ENCODE measurements around the gene SLC30A10. TPM values are rescaled to one million over a fixed set of nuclear protein-coding genes. Genes with fewer than 3 reads are reported as not detected.
"Not testable (repeated sequence)": the region's sequence is repeated elsewhere in the genome, so short reads cannot be mapped to it uniquely, and the experiment has no call there.

Gene SLC30A10
- total and polyA plus RNA-seq, 10 of the 15 experiments (the other 5 are each of a cell fraction or from before 2014, with no cell fraction given): not detected

GRCh38 chr1:219888667-219889066 lies 39.7 kb downstream of the SLC30A10 start:
- WGBS (ENCODE audit: insufficient coverage, insufficient replicate concordance, low lambda C conversion rate, missing lambda C conversion rate): 10% methylated on average over 4 of the region's 4 CpGs
- RAD21 ChIA-PET (ENCODE audit: unreplicated experiment); H3K4me3 ChIP-seq; POLR2A ChIA-PET; H3K79me2 ChIP-seq (ENCODE audit: control insufficient read depth, insufficient read depth, low read length); intact Hi-C loops (cut with micrococcal nuclease; ENCODE audit: unreplicated experiment); FAIRE-seq; in situ Hi-C loops (cut with MboI); H3K27ac ChIP-seq (ENCODE audit: control insufficient read depth, insufficient read depth); H4K20me1 ChIP-seq (ENCODE audit: control insufficient read depth, insufficient read depth); H2AFZ ChIP-seq (ENCODE audit: control insufficient read depth, low read depth, low read length); H3K9ac ChIP-seq (ENCODE audit: control insufficient read depth, insufficient read depth, low read length); H3K27me3 ChIP-seq (replicated peaks in 1 of 2; ENCODE audit: control insufficient read depth in 2 of 2, insufficient read depth in 2 of 2, low read length in 1 of 2); SMC1A ChIA-PET (ENCODE audit: uncharacterized antibody, unreplicated experiment); H3K36me3 ChIP-seq (ENCODE audit: control insufficient read depth in 2 of 2, insufficient read depth in 2 of 2, low read length in 1 of 2); H3K4me2 ChIP-seq (ENCODE audit: control insufficient read depth, insufficient read depth); CTCF ChIA-PET; BruUV-seq (replicated peaks); ATAC-seq; H3K9me3 ChIP-seq (replicated peaks; ENCODE audit: control insufficient read depth, insufficient read depth, low read length); H3K4me1 ChIP-seq (ENCODE audit: control insufficient read depth, insufficient read depth, low read length); DNase-seq (ENCODE audit: low read depth, low spot score): not testable (repeated sequence)

GRCh38 chr1:219885680-219886079 lies 42.7 kb downstream of the SLC30A10 start:
- DNase-seq (ENCODE audit: low read depth, low spot score): no peak
- H2AFZ ChIP-seq (ENCODE audit: control insufficient read depth, low read depth, low read length): no peak overlapping the region
- no peak overlapping the region for H3K4me3 ChIP-seq
- intact Hi-C loops (cut with micrococcal nuclease; ENCODE audit: unreplicated experiment) (no loop called here), in situ Hi-C loops (cut with MboI) (no loop called here)
- ChIA-PET CTCF (no interaction called here), SMC1A (ENCODE audit: uncharacterized antibody, unreplicated experiment) (no interaction called here), POLR2A (no interaction called here), RAD21 (ENCODE audit: unreplicated experiment) (no interaction called here)
- H4K20me1 ChIP-seq (ENCODE audit: control insufficient read depth, insufficient read depth): no peaks in the 10 kb centered on the region
- no peaks in the 10 kb centered on the region for H3K9me3 ChIP-seq (replicated peaks; ENCODE audit: control insufficient read depth, insufficient read depth, low read length)
- no peaks in the 10 kb centered on the region for H3K79me2 ChIP-seq (ENCODE audit: control insufficient read depth, insufficient read depth, low read length)
- H3K4me1 ChIP-seq (ENCODE audit: control insufficient read depth, insufficient read depth, low read length): no peaks in the 10 kb centered on the region
- WGBS (ENCODE audit: insufficient coverage, insufficient replicate concordance, low lambda C conversion rate, missing lambda C conversion rate): 49% methylated on average over 2 of the region's 2 CpGs
- ATAC-seq: no peak
- no peak for TF ChIP-seq MYB (IDR thresholded peaks at IDR 0.05; ENCODE audit: borderline replicate concordance, low read depth, low read length)
- no peak for TF ChIP-seq CUX1 (IDR thresholded peaks at IDR 0.05; ENCODE audit: insufficient replicate concordance, low read depth, low read length)
- TF ChIP-seq NFIC (IDR thresholded peaks at IDR 0.05; ENCODE audit: low read depth, low read length): no peak
- TF ChIP-seq ASH2L (IDR thresholded peaks at IDR 0.05; ENCODE audit: borderline replicate concordance, low read depth): no peak
- no peak for TF ChIP-seq NKRF (conservative IDR thresholded peaks at IDR 0.05)
- no peak for TF ChIP-seq TCF7 (IDR thresholded peaks at IDR 0.05; ENCODE audit: borderline replicate concordance)
- BruUV-seq (replicated peaks): no TSS peak
- H3K27me3 ChIP-seq (replicated peaks in 1 of 2; ENCODE audit: control insufficient read depth in 2 of 2, insufficient read depth in 2 of 2, low read length in 1 of 2): no peaks in the 10 kb centered on the region; a peak in 1 of 4 replicates
- no peaks in the 10 kb centered on the region for H3K36me3 ChIP-seq (ENCODE audit: control insufficient read depth in 2 of 2, insufficient read depth in 2 of 2, low read length in 1 of 2)
- FAIRE-seq: no peak
- no peak overlapping the region for H3K4me2 ChIP-seq (ENCODE audit: control insufficient read depth, insufficient read depth)
- no peak overlapping the region for H3K9ac ChIP-seq (ENCODE audit: control insufficient read depth, insufficient read depth, low read length)
- H3K27ac ChIP-seq (ENCODE audit: control insufficient read depth, insufficient read depth): no peak overlapping the region
